RWPE2 (cell line): ENCODE data around the gene FANCC.

Source experiments
- ATAC-seq: fragments of 200-7000 bp; cut with Tn5 transposase; 3 replicates; pipeline ENCODE4 v1.9.1; 2021; ENCODE audit warnings: low read depth
- DNase-seq: peaks from one replicate; pipeline ENCODE4 v3.0.0-alpha.2; 2020; ENCODE audit warnings: low spot score
- H3K27ac ChIP-seq: fragments of 450-650 bp; 2 replicates; pipeline ENCODE4 v1.5.1; 2017; ENCODE audit warnings: mild to moderate bottlenecking; ENCODE audit not compliant: poor library complexity, severe bottlenecking
- H3K27me3 ChIP-seq: fragments of 250-450 bp; sonication (Bioruptor Pico); 2 replicates; pipeline ENCODE4 v1.5.1; 2021; ENCODE audit warnings: mild to moderate bottlenecking, moderate library complexity; ENCODE audit not compliant: insufficient read depth, poor library complexity, severe bottlenecking
- H3K36me3 ChIP-seq: fragments of 250-450 bp; sonication (Bioruptor Pico); 2 replicates; pipeline ENCODE4 v1.5.1; 2020; ENCODE audit warnings: low read depth, mild to moderate bottlenecking, moderate library complexity
- H3K4me1 ChIP-seq: fragments of 250-450 bp; sonication (Bioruptor Pico); 2 replicates; pipeline ENCODE4 v1.5.1; 2021; ENCODE audit warnings: mild to moderate bottlenecking, moderate library complexity; ENCODE audit not compliant: insufficient read depth, poor library complexity, severe bottlenecking
- H3K4me3 ChIP-seq: fragments of 250-450 bp; sonication (Bioruptor Pico); 2 replicates; pipeline ENCODE4 v1.5.1; 2021; ENCODE audit warnings: mild to moderate bottlenecking, moderate library complexity; ENCODE audit not compliant: severe bottlenecking
- H3K9me3 ChIP-seq: fragments of 250-450 bp; sonication (Bioruptor Pico); 2 replicates; pipeline ENCODE4 v1.5.1; 2021; ENCODE audit warnings: mild to moderate bottlenecking, moderate library complexity; ENCODE audit not compliant: severe bottlenecking
- TF ChIP-seq, protein P1 (sequence below): fragments of 450-650 bp; IDR thresholded peaks from one replicate; pipeline ENCODE4 v1.5.1; 2017; ENCODE audit warnings: mild to moderate bottlenecking, moderate library complexity; ENCODE audit not compliant: poor library complexity, severe bottlenecking

The FANCC gene

DNA sequence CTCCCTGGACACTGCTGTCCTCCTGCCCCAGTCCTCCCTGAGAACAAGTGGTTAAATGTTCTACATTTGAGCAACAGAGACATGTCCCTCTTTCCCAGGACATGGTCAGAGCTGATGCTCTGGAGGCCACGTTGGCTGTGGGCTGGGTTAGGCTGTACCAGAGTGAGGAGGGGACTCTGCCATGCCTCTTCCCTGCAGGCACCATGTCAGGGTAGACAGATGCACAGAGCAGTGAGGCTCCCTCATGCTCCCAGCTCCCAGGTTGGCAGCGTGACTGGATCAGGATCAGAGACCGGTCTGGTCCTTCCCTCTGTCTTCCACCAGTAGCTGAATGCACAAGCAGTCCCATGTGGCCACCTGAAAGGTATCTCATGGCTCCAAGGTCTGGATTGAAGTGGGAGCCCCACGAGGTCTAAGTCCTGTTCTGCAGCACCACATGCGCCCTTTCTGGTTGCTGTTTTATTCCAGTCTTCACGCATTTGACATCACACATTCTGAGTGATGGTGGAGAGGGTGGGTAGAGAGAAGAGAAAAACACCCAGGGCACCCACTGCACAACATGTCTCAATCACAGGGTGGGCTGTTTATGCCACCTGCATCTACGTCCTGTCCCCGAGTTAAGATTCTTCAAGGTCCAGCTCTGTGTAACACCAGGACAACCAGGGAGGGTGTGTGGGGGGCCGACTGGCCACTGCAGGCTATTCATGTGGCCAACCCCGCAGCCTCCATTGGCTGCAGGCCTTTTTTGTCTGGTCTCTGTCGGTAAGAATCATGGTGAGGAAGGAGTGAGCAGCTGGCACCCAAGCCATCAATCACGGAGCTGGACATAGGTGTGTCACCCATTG lies 204.9 kb downstream of the FANCC start:
- H3K27ac ChIP-seq, result no peak overlapping the region
- H3K4me3 ChIP-seq, result no peak overlapping the region
- no peak for ATAC-seq

DNA sequence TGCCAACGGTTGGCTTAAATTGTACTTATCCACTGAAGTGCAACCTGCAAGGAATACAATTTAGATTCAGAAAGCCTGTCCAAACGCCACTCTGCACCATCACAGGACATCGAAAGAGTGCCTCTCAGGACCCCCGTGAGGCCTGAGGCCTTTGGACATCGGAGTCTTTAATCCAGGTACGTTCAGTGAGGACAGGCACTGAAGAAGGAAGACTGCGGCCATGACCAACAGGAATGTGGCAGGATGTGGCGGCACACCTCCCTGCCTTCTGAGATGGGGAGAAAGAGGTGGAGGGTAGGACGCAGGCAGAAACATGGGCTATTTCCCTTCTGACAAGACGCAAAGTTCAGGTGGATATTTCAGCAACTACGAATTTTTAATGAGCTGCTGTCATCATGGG lies 205.8 kb downstream of the FANCC start:
- peaks cover 10% of the 10 kb centered on the region for H3K4me1 ChIP-seq
- TF ChIP-seq, protein P1, sequence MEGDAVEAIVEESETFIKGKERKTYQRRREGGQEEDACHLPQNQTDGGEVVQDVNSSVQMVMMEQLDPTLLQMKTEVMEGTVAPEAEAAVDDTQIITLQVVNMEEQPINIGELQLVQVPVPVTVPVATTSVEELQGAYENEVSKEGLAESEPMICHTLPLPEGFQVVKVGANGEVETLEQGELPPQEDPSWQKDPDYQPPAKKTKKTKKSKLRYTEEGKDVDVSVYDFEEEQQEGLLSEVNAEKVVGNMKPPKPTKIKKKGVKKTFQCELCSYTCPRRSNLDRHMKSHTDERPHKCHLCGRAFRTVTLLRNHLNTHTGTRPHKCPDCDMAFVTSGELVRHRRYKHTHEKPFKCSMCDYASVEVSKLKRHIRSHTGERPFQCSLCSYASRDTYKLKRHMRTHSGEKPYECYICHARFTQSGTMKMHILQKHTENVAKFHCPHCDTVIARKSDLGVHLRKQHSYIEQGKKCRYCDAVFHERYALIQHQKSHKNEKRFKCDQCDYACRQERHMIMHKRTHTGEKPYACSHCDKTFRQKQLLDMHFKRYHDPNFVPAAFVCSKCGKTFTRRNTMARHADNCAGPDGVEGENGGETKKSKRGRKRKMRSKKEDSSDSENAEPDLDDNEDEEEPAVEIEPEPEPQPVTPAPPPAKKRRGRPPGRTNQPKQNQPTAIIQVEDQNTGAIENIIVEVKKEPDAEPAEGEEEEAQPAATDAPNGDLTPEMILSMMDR, result no peak
- H3K27ac ChIP-seq, result no peak overlapping the region
- no peak overlapping the region for H3K4me3 ChIP-seq
- H3K36me3 ChIP-seq, result peaks cover 46% of the 10 kb centered on the region
- ATAC-seq, result no peak
- H3K9me3 ChIP-seq, result no peaks in the 10 kb centered on the region
- no peak for DNase-seq
- no peaks in the 10 kb centered on the region for H3K27me3 ChIP-seq

More for the DNA sequence above, 204.9 kb downstream of the FANCC start:
- Histone ChIP-seq H3K4me1 (peaks cover under 1% of the 10 kb centered on the region), H3K27me3 (no peaks in the 10 kb centered on the region), H3K36me3 (peaks cover 37% of the 10 kb centered on the region), H3K9me3 (no peaks in the 10 kb centered on the region)
- DNase-seq, result no peak
- TF ChIP-seq, protein P1, result no peak

DNA sequence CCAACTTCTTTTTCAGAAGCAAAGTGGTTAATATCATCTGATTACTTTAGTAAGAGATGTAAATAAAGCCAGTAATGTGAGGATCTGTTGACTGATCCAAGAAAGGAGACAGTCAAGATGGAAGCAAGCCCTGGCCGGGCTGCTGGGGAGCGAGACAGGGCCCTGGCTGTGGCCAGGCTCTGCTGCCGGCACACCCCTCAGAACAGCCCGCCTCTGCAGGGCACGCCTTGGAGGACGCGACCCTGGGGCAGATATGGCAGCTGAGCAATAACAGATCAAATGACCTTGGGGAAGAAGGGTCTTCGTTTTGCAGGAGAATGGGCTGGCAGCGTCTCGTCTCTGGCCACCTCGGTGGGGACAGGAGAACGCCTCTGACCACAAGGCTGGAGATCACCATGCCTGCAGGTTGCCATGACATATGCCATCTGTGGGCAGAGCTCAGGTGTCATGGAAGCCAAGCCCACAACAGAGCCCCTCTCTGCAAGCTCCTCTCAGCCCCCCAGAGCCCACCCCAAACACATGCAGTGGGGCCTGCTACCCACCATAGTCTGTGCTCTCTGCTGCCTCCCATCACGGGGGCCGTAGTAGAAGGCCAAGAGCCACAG lies 206.5 kb downstream of the FANCC start:
- H3K9me3 ChIP-seq, result no peaks in the 10 kb centered on the region
- H3K36me3 ChIP-seq, result peaks cover 53% of the 10 kb centered on the region
- H3K4me3 ChIP-seq, result no peak overlapping the region
- ATAC-seq (no peak), DNase-seq (no peak)
- peaks cover 14% of the 10 kb centered on the region for H3K4me1 ChIP-seq
- no peak overlapping the region for H3K27ac ChIP-seq
- H3K27me3 ChIP-seq, result no peaks in the 10 kb centered on the region
- TF ChIP-seq, protein P1, result no peak

DNA sequence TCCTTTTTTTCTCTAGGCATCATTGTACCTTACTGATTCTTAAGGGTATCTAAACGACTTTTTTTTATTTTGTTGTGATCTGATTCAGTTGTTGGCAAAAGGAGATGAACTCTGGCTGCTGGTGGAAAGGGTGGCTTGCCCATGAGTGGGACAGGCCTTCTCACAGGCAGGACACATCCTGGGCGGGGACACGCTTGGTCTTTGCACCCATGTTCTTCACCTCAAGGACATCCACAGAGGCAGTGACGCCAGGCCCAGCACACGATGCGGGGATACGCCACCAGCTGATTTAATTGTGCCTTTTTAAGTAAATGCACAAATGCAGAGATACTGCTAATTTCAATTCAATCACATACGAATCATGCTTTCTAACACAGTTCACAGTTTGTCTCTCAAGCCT lies 208.1 kb downstream of the FANCC start:
- TF ChIP-seq, protein P1, result no peak
- Histone ChIP-seq H3K4me3 (no peak overlapping the region), H3K4me1 (peaks cover 27% of the 10 kb centered on the region), H3K27ac (no peak overlapping the region), H3K27me3 (no peaks in the 10 kb centered on the region), H3K36me3 (peaks cover 54% of the 10 kb centered on the region), H3K9me3 (no peaks in the 10 kb centered on the region)
- DNase-seq, result no peak
- ATAC-seq, result no peak

DNA sequence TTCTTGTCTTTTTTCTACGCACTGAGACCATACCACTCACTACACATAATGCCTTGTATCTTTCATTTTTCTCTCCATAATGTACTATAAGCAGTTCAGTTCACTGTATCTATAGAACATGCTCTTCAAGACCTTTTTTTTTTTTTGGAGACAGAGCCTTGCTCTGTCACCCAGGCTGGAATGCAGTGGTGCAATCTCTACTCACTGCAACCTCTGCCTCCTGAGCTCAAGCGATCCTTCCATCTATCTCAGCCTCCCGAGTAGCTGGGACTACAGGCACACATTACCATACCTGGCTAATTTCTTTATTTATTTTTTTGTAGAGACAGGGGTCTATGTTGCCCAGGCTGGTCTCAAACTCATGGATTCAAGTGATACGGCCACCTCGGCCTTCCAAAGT lies 208.7 kb downstream of the FANCC start:
- TF ChIP-seq, protein P1, result no peak
- H3K4me1 ChIP-seq, result peaks cover 27% of the 10 kb centered on the region
- no peak for DNase-seq
- H3K4me3 ChIP-seq, result no peak overlapping the region
- no peak overlapping the region for H3K27ac ChIP-seq
- ATAC-seq, result no peak
- peaks cover 54% of the 10 kb centered on the region for H3K36me3 ChIP-seq
- H3K9me3 ChIP-seq, result no peaks in the 10 kb centered on the region
- no peaks in the 10 kb centered on the region for H3K27me3 ChIP-seq
